Measurements from ENCODE around the gene PTGES3.

The PTGES3 gene

DNA sequence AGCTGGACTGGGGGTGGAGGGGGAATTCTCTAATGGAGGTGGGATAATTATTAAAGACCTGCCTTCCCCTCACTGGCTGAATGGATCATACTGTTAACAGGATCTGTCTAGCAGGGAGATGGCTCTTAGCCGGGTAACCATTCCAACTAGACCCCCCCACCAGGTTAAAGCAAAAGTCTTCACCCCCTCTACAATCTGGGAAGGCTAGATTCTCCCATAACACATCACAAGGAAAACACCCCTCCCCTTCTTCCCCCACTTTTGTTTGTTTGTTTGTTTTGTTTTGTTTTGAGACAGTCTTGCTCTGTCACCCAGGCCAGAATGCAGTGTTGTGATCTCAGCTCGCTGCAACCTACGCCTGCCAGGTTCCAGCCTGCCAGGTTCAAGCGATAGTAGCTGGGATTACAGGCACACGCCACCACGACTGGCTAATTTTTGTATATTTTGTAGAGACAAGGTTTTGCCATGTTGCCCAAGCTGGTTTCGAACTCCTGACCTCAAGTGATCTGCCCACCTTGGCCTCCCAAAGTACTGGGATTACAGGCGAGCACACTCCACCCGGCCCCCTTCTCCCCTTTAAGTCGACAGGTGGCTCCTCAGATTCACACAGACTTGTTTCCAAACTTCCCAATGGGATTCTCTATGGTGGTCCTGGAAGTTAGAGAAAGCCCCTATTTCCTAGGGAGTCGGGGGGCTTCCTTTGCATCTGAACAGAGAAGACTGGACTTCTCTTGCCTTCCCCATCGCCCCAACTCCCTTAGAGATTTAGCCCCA lies 54.4 kb downstream of the PTGES3 start:
- no peaks in the 10 kb centered on the region for H3K27me3 Mint-ChIP-seq
- peaks cover 39% of the 10 kb centered on the region for H3K36me3 Mint-ChIP-seq (ENCODE audit: low read depth)
- H3K27ac Mint-ChIP-seq: peak overlapping the region; percentile 90
- H3K4me1 Mint-ChIP-seq (ENCODE audit: low read depth): peaks cover 84% of the 10 kb centered on the region
- peak overlapping the region; percentile 85 for H3K4me3 Mint-ChIP-seq
- no peaks in the 10 kb centered on the region for H3K9me3 Mint-ChIP-seq
- DNase-seq: no peak

DNA sequence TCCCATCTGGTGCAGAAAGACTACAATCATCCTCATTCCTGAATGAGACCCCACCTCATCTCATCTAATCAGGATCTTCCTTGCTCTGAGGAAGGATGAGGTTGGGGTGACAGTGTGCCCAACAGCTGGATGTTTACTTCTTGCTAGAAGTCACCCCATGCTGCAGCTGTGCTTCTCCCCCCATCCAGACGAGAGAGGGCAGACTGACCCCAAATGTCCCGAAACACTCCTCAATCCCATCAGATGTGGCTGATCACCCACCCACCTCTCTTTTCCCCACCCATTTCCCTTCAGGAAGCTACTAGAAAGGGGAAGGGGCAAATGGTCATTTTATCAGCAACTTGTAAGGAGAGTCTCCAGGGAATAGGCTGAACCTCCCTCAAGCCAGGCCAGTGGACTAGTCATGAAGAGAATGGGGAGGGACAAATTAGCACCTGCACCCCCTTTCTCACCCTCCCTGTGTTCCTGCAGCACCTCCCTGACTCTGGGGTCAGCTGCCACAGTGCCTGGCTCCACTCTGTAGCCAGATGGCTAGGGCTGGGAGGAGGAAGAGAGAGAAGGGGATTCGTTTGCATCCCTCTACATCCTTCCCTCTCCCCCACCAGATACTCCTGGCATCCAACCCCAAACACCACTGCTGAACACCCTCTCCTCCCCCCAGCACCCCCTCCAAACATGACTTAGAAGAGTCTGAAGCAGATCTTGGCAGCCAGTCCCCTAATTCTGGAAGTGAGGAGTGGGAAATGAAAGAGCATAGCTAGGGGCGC lies 55.2 kb downstream of the PTGES3 start:
- Mint-ChIP-seq H3K4me1 (ENCODE audit: low read depth) (peaks cover 84% of the 10 kb centered on the region), H3K4me3 (peak overlapping the region; percentile 85), H3K27ac (peak overlapping the region; percentile 90), H3K27me3 (no peaks in the 10 kb centered on the region), H3K9me3 (no peaks in the 10 kb centered on the region), H3K36me3 (ENCODE audit: low read depth) (peaks cover 36% of the 10 kb centered on the region)
- DNase-seq: no peak

GRCh38 chr12:56631790-56632700 lies 56.0 kb downstream of the PTGES3 start:
- Mint-ChIP-seq H3K4me3 (peak overlapping the region; percentile 95), H3K36me3 (ENCODE audit: low read depth) (peaks cover 31% of the 10 kb centered on the region), H3K9me3 (no peaks in the 10 kb centered on the region), H3K27ac (peak overlapping the region; percentile 90), H3K27me3 (no peaks in the 10 kb centered on the region), H3K4me1 (ENCODE audit: low read depth) (peaks cover 80% of the 10 kb centered on the region)
- peak; percentile 73 for DNase-seq

DNA sequence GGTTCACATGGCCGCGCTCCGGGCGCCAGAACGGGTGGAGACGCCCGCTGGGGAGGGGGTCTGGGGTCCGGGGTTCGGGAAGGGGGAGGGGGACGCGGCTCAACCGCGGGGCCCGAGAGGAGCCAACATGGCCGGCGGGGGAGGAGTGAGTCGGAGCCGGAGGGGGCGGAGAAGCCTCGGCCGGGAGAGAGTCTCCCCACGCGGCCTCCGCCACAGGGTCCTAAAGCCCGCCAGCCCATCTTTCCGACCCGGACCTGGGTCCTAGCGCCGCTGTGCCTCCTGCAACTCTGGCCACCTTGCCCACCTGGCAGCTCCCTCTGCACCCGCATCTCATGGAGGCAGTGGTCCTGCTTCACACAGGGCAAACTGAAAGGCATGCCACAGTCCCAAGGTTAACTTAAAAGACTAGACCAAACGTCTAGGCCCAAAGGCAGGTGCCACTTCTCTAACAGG lies 57.9 kb downstream of the PTGES3 start, which contains the start of gene BAZ2A:
BAZ2A (minus strand) TSS at position 147 of the 453 bp plus-strand sequence. CDS start 12,796 bp downstream, outside the sequence.
- DNase-seq: peak; percentile 88
- no peaks in the 10 kb centered on the region for H3K9me3 Mint-ChIP-seq
- peak within 1 kb of the TSS; percentile 90 for H3K27ac Mint-ChIP-seq
- H3K4me3 Mint-ChIP-seq: peak within 1 kb of the TSS; percentile 95
- H3K27me3 Mint-ChIP-seq: no peaks in the 10 kb centered on the region
- H3K36me3 Mint-ChIP-seq (ENCODE audit: low read depth): peaks cover 41% of the 10 kb centered on the region
- H3K4me1 Mint-ChIP-seq (ENCODE audit: low read depth): peaks cover 77% of the 10 kb centered on the region

- peak overlapping the region; percentile 95 for H3K4me3 Mint-ChIP-seq
- H3K36me3 Mint-ChIP-seq (ENCODE audit: low read depth): peaks cover 42% of the 10 kb centered on the region
- no peaks in the 10 kb centered on the region for H3K9me3 Mint-ChIP-seq
- H3K27ac Mint-ChIP-seq: peak overlapping the region; percentile 90
- DNase-seq: peak; percentile 67
- peaks cover 75% of the 10 kb centered on the region for H3K4me1 Mint-ChIP-seq (ENCODE audit: low read depth)
- no peaks in the 10 kb centered on the region for H3K27me3 Mint-ChIP-seq
Measured at GRCh38 chr12:56629459-56630179, 58.5 kb downstream of the PTGES3 start.

DNA sequence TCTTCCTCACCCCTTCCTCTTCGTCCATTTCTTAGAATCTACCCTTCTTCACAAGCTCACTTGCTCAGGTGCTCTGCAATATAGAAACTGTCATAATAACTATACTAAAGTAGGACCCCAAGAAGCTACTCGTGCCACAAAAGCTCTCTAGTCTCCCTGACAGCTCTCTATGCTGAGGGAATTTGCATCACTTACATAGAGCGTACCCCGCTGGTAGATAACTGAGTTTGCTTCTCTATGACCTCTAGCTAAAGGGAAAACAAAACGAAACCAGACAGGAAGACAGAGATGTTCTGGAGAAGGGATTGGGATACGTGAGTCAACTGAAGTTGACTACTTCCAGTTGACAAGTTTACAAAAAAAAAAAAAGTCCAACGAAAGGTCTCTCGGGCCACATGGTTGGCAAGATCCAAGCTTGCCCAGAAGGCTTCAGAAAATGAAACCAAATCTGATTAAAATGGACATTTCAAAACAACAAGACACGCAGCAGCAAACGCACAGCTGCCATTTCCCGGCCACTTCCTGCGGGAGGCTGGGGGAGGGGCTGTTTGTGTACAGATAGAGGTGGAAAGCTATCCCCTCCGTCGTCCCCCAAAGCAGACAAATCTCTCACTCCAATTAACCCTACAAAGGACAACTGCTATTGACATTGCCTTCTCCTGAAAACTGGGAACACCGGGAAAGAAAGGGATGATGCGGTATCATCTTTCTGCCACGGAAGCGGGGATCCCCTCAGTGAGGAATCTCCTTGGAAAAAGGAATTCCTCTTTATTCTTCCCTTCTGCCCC lies 59.2 kb downstream of the PTGES3 start:
- no peaks in the 10 kb centered on the region for H3K27me3 Mint-ChIP-seq
- H3K27ac Mint-ChIP-seq: peak overlapping the region; percentile 90
- peak; percentile 63 for DNase-seq
- no peaks in the 10 kb centered on the region for H3K9me3 Mint-ChIP-seq
- peaks cover 75% of the 10 kb centered on the region for H3K4me1 Mint-ChIP-seq (ENCODE audit: low read depth)
- H3K36me3 Mint-ChIP-seq (ENCODE audit: low read depth): peaks cover 45% of the 10 kb centered on the region
- peak overlapping the region; percentile 95 for H3K4me3 Mint-ChIP-seq

DNA sequence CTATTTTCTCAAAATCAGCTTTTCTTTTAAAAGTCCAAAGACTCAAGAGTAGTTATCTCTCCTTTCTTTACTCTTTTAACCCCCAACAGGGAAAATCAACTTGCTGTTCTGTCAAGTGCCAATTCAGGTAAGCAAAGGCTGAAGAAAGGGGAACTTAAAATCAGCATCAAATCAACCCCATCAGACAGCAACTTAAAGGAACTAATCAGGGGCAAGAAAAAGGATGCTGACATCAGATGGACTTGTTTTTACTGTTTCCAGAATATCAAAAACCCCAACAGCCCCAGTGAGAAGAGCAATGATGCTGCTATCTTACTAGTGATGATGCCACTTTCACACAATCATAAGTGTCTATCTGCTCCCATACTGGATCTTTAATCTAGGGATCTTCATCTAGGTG lies 61.4 kb downstream of the PTGES3 start:
- no peaks in the 10 kb centered on the region for H3K9me3 Mint-ChIP-seq
- peak overlapping the region; percentile 68 for H3K27ac Mint-ChIP-seq
- H3K36me3 Mint-ChIP-seq (ENCODE audit: low read depth): peaks cover 58% of the 10 kb centered on the region
- no peaks in the 10 kb centered on the region for H3K27me3 Mint-ChIP-seq
- H3K4me1 Mint-ChIP-seq (ENCODE audit: low read depth): peaks cover 69% of the 10 kb centered on the region
- no peak for DNase-seq
- H3K4me3 Mint-ChIP-seq: no peak overlapping the region

DNA sequence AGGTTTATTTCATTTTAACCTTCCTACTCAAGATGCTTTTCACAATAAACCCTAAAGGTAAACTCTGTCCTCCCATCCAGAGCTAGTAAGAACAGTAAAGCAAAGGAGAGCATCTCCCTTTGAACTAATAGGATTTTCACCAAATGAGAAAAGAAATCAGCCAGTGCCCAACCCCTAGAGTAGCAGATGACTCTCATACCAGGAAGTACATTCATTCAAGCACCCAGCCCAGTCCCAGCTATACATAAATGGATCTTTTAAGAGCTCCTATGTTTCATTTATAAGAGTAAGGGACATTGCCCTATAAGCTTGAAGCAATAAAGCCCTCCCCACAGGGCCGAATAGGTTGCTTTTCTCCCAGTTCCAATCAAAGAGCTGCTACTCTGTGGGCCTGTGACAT lies 65.5 kb downstream of the PTGES3 start:
- H3K4me3 Mint-ChIP-seq: no peak overlapping the region
- peaks cover 74% of the 10 kb centered on the region for H3K36me3 Mint-ChIP-seq (ENCODE audit: low read depth)
- no peak for DNase-seq
- H3K4me1 Mint-ChIP-seq (ENCODE audit: low read depth): peaks cover 63% of the 10 kb centered on the region
- H3K27me3 Mint-ChIP-seq: no peaks in the 10 kb centered on the region
- H3K27ac Mint-ChIP-seq: peak overlapping the region; percentile 62
- H3K9me3 Mint-ChIP-seq: no peaks in the 10 kb centered on the region

DNA sequence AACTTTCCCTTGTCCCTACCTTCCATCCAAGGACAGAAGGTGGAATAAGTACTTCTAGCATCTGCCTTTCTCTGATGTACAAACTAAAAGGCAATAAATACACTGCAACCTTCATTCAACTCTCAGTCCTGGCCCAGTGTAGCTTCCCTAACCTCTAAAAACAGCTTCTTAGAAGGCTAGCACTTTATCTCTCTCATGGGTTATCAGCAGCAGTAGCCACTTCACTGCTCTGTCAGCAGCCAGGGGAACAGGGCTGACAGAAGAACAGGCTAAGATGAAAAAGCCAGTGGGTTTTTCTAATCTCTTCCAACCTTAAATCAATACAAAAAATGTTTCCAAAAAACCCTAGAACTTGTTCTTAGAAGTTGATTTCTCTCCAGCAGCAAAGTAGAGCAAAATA lies 71.2 kb downstream of the PTGES3 start:
- peaks cover 24% of the 10 kb centered on the region for H3K4me1 Mint-ChIP-seq (ENCODE audit: low read depth)
- H3K27ac Mint-ChIP-seq: peak overlapping the region; percentile 52

DNA sequence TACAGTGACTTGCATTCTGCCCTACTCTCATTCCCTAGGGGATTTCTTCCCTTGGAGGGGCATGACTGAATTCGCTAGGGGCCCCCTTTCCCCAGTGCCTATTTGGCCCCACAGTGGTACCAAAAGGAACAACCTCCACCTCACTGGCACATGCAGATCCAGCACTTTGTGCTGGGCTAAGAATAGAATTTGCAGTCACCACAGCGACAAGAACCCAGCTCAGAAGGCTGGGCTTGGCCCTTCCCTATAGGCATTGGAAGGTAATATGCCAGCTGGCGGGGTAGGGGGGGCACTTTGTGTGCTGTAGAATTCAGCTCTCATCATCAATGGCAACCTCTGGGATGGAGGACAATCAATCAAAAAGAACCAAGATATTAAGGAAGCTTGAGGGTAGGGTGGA lies 71.8 kb downstream of the PTGES3 start:
- H3K9me3 Mint-ChIP-seq: no peaks in the 10 kb centered on the region
- peaks cover 93% of the 10 kb centered on the region for H3K36me3 Mint-ChIP-seq (ENCODE audit: low read depth)
- peak overlapping the region; percentile 20 for H3K27ac Mint-ChIP-seq

More for the DNA sequence above, 71.2 kb downstream of the PTGES3 start:
- H3K36me3 Mint-ChIP-seq (ENCODE audit: low read depth): peaks cover 89% of the 10 kb centered on the region
- no peak for DNase-seq
- H3K9me3 Mint-ChIP-seq: no peaks in the 10 kb centered on the region
- no peaks in the 10 kb centered on the region for H3K27me3 Mint-ChIP-seq
- no peak overlapping the region for H3K4me3 Mint-ChIP-seq

GRCh38 chr12:56614627-56615026 lies 73.5 kb downstream of the PTGES3 start:
- Mint-ChIP-seq H3K36me3 (ENCODE audit: low read depth) (peaks cover 93% of the 10 kb centered on the region), H3K4me1 (ENCODE audit: low read depth) (peaks cover 10% of the 10 kb centered on the region), H3K9me3 (no peaks in the 10 kb centered on the region), H3K27ac (peak overlapping the region; percentile 8), H3K27me3 (no peaks in the 10 kb centered on the region), H3K4me3 (no peak overlapping the region)
- no peak for DNase-seq

More for the DNA sequence above, 71.8 kb downstream of the PTGES3 start:
- Mint-ChIP-seq H3K4me1 (ENCODE audit: low read depth) (peaks cover 21% of the 10 kb centered on the region), H3K4me3 (no peak overlapping the region), H3K27me3 (no peaks in the 10 kb centered on the region)
- DNase-seq: no peak
